HepG2 (cell line): ENCODE measurements around the gene SPIN1. TPM values are rescaled to one million over a fixed set of nuclear protein-coding genes. Genes with fewer than 3 reads are reported as not detected.

Experiments used
- CERS6 ChIP-seq: sonication (generic); formaldehyde crosslinking; IDR thresholded peaks from 2 replicates; pipeline ENCODE4 v1.5.0; 2020; ENCODE audit warnings: missing genetic modification reagents
- FUBP1 ChIP-seq: sonication (generic); formaldehyde crosslinking; IDR thresholded peaks from 2 replicates; pipeline ENCODE4 v1.5.1; 2020; ENCODE audit warnings: missing genetic modification reagents, mild to moderate bottlenecking, borderline replicate concordance
- GATAD2A ChIP-seq: IDR thresholded peaks from 2 replicates; pipeline ENCODE4 v1.6.1; 2016
- HMG20B ChIP-seq: conservative IDR thresholded peaks from 2 replicates; pipeline ENCODE4 v1.6.1; 2016; ENCODE audit warnings: missing genetic modification reagents, missing compliant biosample characterization
- MEF2D ChIP-seq: sonication (generic); formaldehyde crosslinking; IDR thresholded peaks from 2 replicates; pipeline ENCODE4 v1.5.1; 2020; ENCODE audit warnings: mild to moderate bottlenecking, missing genetic modification reagents
- MXD3 ChIP-seq: IDR thresholded peaks from 2 replicates; pipeline ENCODE4 v1.6.1; 2016; ENCODE audit warnings: mild to moderate bottlenecking, missing biosample characterization, missing genetic modification reagents
- NR2F1 ChIP-seq, 2 experiments: fragments of 450-650 bp in 1 of 2; formaldehyde crosslinking in 1 of 2; IDR thresholded peaks; 2 replicates each; pipeline versions ENCODE4 v1.5.0 to v1.6.1; 2016 to 2020; ENCODE audit warnings: mild to moderate bottlenecking in 1 of 2, missing compliant biosample characterization in 1 of 2, missing genetic modification reagents in 1 of 2, moderate library complexity in 1 of 2
- NR2F2 ChIP-seq: IDR thresholded peaks from 2 replicates; pipeline ENCODE4 v1.6.1; 2012; ENCODE audit warnings: low read depth, inconsistent platforms, borderline replicate concordance
- SMARCC2 ChIP-seq: fragments of 450-650 bp; IDR thresholded peaks from 2 replicates; pipeline ENCODE4 v1.6.1; 2017; ENCODE audit warnings: antibody characterized with exemption, mild to moderate bottlenecking
- SNAPC5 ChIP-seq: sonication (generic); formaldehyde crosslinking; IDR thresholded peaks from 2 replicates; pipeline ENCODE4 v1.8.1; 2023; ENCODE audit warnings: mild to moderate bottlenecking, missing genetic modification reagents, borderline replicate concordance
- SP2 ChIP-seq: sonication (generic); formaldehyde crosslinking; IDR thresholded peaks from 2 replicates; pipeline ENCODE4 v1.5.1; 2020; ENCODE audit warnings: mild to moderate bottlenecking, missing genetic modification reagents
- SRSF4 ChIP-seq: fragments of 200-400 bp; formaldehyde crosslinking; IDR thresholded peaks from one replicate; pipeline ENCODE4 v1.6.1; 2018; ENCODE audit warnings: mild to moderate bottlenecking, low read depth, low read length, moderate library complexity; ENCODE audit not compliant: poor library complexity, severe bottlenecking
- TIGD3 ChIP-seq: sonication (generic); formaldehyde crosslinking; IDR thresholded peaks from 2 replicates; pipeline ENCODE4 v1.5.1; 2020; ENCODE audit warnings: mild to moderate bottlenecking, missing genetic modification reagents, borderline replicate concordance
- ZNF432 ChIP-seq: sonication (generic); formaldehyde crosslinking; IDR thresholded peaks from 2 replicates; pipeline ENCODE4 v1.5.0; 2020; ENCODE audit warnings: missing genetic modification reagents, mild to moderate bottlenecking, borderline replicate concordance
- ZNF446 ChIP-seq: sonication (generic); formaldehyde crosslinking; IDR thresholded peaks from 2 replicates; pipeline ENCODE4 v1.5.0; 2020; ENCODE audit warnings: mild to moderate bottlenecking, missing genetic modification reagents
- ZNF530 ChIP-seq: sonication (generic); formaldehyde crosslinking; IDR thresholded peaks from 2 replicates; pipeline ENCODE4 v1.5.0; 2020; ENCODE audit warnings: low read depth, mild to moderate bottlenecking, missing genetic modification reagents
- ZNF768 ChIP-seq: sonication (generic); formaldehyde crosslinking; IDR thresholded peaks from 2 replicates; pipeline ENCODE4 v1.4.0; 2020; ENCODE audit warnings: missing genetic modification reagents
- ZNF891 ChIP-seq: sonication (generic); formaldehyde crosslinking; IDR thresholded peaks from 2 replicates; pipeline ENCODE4 v1.5.0; 2020; ENCODE audit warnings: mild to moderate bottlenecking, missing genetic modification reagents
- polyA plus RNA-seq, 8 experiments: library from polyadenylated mRNA; depleted of rRNA in 3 of 8; stranded (reverse) in 7 of 8; unstranded in 1 of 8; fragments of >200 nt; fragmentation: Illumina TruSeq in 4 of 8; extraction: Trizol in 4 of 8; gene quantifications; 2 replicates each; pipeline versions ENCODE4 v1.2.1 to v1.2.3, GENCODE V29; 2011 to 2016; ENCODE audit warnings: low read depth in 4 of 8, missing spikeins in 1 of 8, mixed read lengths in 1 of 8; ENCODE audit not compliant: insufficient read depth in 1 of 8
- total RNA-seq, 5 experiments: library from RNA; depleted of rRNA; stranded (reverse); fragments of >200 nt; fragmentation: Illumina TruSeq; extraction: Trizol; gene quantifications; 2 replicates each; pipeline ENCODE4 v1.2.3, GENCODE V29; 2016; ENCODE audit warnings: low read depth in 1 of 5
- TF ChIP-seq, protein P1 (sequence below): sonication (generic); formaldehyde crosslinking; IDR thresholded peaks from 2 replicates; pipeline ENCODE4 v1.5.0; 2020; ENCODE audit warnings: mild to moderate bottlenecking, missing genetic modification reagents
- TF ChIP-seq, protein P2 (sequence below): sonication (generic); formaldehyde crosslinking; IDR thresholded peaks from 2 replicates; pipeline ENCODE4 v1.4.0; 2020; ENCODE audit warnings: mild to moderate bottlenecking, missing genetic modification reagents

Gene SPIN1
- total and polyA plus RNA-seq, 2 of the 13 experiments (the other 11 are each of a cell fraction or from before 2014, with no cell fraction given), result 20.0 to 24.3 TPM

DNA sequence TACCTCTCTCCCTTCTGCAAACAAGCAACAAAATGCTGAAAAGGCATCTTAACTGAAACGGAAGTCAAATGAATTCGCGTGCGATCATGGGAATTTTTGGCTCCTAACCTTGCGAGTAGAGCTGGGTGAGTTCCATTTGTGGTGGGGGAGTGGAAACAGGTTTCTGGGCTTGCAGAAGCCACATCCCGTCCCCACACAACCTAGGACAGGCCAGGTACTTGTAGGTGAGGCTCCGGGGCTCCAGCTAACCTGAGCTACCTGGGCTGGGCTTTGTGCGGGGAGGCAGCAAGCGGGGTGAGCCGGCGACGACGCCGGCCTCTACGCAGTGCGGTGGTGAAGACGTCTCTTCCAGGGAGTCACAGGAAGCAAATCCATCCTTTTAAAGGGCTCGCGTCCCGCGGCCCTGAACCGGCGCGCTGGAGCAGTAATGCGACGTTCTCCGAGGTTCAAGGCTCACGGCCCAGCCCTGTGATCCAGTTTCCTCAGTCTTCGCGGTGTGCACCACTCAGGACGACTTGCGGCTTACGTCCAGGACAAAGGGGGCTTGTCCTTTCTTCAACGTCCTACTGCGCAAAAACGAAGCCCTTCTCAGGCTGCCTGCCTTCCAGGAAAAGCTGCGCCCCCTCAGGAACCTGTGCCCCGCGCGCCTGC is 567 bp upstream of the SPIN1 start (continued):
- TF ChIP-seq ZNF432 (CRISPR knock-in tag) (no peak), SMARCC2 (no peak), GATAD2A (CRISPR knock-in tag) (no peak), ZNF891 (CRISPR knock-in tag) (no peak; the same call in 1 of the 2 replicates), HMG20B (CRISPR knock-in tag) (no peak), NR2F2 (no peak), ZNF530 (CRISPR knock-in tag) (no peak), CERS6 (CRISPR knock-in tag) (0 out of 2 replicates have a peak, but pooled peaks have one; percentile 25), SNAPC5 (CRISPR knock-in tag) (no peak), MXD3 (no peak), ZNF446 (CRISPR knock-in tag) (no peak), ZNF768 (no peak), FUBP1 (CRISPR knock-in tag) (no peak), MEF2D (CRISPR knock-in tag) (no peak), TIGD3 (CRISPR knock-in tag) (no peak), NR2F1 (CRISPR knock-in tag; IDR thresholded peaks at IDR 0.05) (no peak), SRSF4 (no peak), SP2 (CRISPR knock-in tag) (no peak)
- TF ChIP-seq, protein P1, sequence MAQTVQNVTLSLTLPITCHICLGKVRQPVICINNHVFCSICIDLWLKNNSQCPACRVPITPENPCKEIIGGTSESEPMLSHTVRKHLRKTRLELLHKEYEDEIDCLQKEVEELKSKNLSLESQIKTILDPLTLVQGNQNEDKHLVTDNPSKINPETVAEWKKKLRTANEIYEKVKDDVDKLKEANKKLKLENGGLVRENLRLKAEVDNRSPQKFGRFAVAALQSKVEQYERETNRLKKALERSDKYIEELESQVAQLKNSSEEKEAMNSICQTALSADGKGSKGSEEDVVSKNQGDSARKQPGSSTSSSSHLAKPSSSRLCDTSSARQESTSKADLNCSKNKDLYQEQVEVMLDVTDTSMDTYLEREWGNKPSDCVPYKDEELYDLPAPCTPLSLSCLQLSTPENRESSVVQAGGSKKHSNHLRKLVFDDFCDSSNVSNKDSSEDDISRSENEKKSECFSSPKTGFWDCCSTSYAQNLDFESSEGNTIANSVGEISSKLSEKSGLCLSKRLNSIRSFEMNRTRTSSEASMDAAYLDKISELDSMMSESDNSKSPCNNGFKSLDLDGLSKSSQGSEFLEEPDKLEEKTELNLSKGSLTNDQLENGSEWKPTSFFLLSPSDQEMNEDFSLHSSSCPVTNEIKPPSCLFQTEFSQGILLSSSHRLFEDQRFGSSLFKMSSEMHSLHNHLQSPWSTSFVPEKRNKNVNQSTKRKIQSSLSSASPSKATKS (CRISPR knock-in tag), result no peak
- TF ChIP-seq, protein P2, sequence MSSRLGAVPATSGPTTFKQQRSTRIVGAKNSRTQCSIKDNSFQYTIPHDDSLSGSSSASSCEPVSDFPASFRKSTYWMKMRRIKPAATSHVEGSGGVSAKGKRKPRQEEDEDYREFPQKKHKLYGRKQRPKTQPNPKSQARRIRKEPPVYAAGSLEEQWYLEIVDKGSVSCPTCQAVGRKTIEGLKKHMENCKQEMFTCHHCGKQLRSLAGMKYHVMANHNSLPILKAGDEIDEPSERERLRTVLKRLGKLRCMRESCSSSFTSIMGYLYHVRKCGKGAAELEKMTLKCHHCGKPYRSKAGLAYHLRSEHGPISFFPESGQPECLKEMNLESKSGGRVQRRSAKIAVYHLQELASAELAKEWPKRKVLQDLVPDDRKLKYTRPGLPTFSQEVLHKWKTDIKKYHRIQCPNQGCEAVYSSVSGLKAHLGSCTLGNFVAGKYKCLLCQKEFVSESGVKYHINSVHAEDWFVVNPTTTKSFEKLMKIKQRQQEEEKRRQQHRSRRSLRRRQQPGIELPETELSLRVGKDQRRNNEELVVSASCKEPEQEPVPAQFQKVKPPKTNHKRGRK (CRISPR knock-in tag), result no peak
